DMS153 treated with DMSO at 0.1 percent for 48 hours (cell line): ENCODE results near the gene ITGB8.
"Not testable (repeated sequence)": the region's sequence is repeated elsewhere in the genome, so short reads cannot be mapped to it uniquely, and the experiment has no call there.

Experiments used
- DNase-seq: peaks from one replicate; lab custom pipeline; 2025; ENCODE audit not compliant: unreplicated experiment; lab: John Stamatoyannopoulos, UW

ITGB8 gene

GRCh38 chr7:20376796-20377195 lies 46.1 kb downstream of the ITGB8 start:
- no peak for DNase-seq

- DNase-seq = no peak
Observed at GRCh38 chr7:20381406-20382034, 50.8 kb downstream of the ITGB8 start.

GRCh38 chr7:20383351-20383750 lies 52.7 kb downstream of the ITGB8 start:
- DNase-seq = no peak

DNA sequence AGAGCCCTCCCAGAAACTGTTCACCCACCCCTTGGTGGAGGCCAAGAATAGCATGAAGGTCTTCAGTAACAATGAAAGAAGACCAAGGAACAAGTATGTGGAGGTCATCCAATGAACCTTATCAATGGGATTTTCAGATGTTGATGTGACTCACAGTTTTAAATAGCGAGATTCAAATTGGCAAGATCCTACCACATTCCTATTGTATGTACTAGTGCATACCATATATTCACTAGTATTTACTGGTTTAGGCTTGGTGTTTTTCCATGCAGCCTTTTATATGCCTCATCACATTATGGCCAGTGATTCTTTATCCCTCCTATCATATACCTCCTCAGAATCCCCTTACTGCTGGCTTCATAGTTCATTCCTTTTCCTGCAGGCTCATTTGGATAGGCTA lies 54.4 kb downstream of the ITGB8 start:
- DNase-seq = no peak

DNA sequence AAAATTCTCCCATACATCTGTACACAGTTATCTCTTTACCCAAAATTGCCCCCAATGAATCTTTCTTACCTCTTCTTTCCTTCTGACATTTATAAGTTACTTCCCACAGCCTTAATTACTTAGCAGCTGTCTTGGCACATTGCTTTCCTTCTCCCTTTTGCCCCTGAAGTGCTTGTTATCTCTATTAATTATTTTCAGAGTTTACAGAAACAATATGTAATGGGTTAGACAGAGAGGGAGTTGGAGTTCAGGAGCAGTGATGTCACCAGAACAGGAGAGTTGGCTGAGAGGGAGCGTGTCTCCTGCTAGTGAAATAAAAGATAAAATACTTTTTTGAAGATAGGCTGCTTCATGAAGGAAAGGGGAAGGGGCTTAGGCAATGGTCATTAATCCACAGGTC lies 57.4 kb downstream of the ITGB8 start:
- no peak for DNase-seq

- DNase-seq = not testable (repeated sequence)
Observed at GRCh38 chr7:20389192-20389591, 58.5 kb downstream of the ITGB8 start.

DNA sequence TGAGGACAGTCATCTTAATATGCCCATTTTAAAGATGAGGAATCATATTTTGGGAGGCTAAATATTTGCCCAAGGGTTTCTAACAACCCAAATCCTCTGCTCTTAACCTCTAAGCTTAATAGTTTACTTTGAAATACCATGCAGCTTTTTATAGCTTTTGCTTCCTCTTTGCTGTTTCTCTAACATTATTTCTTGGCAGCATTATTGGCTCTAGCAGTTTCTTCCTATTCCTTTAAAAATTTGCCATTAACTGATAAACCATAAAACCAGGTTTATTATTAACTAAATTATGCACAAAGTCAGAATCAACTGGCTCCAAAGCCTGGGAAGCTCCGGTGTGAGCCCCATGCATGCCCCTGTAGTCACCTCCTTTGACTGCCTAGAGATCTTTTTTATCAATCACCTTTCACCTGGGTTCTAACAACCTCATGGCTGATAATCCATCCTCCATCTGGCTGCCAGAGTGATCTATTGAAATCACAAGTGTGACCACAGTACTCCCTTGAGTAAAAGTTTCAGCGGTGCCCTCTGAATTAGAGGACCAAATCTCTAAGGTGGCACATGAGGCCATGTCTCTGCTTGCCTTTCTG lies 62.4 kb downstream of the ITGB8 start:
- no peak for DNase-seq

DNA sequence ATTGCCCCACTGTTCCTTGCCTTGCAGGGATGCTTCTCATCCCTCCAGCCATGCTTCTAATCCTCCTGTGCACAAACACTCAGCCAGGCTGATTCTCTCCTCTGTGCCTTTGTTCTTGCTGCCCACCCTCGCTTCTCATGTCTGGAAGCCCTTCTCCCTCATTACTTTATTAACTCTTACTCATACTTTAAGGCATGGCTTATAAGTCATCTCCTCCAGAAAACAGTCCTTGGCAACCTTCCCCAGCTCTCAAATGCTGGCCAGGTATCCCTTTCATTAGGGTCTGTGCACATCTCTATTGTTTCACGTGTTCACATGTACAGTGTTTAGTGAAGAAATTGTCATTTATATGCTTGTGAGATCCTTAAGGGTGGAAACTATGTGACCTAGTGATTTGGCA lies 62.9 kb downstream of the ITGB8 start:
- no peak for DNase-seq

- DNase-seq = no peak
Observed at GRCh38 chr7:20394284-20394683, 63.6 kb downstream of the ITGB8 start.

GRCh38 chr7:20395104-20395503 lies 64.4 kb downstream of the ITGB8 start:
- no peak for DNase-seq

- no peak for DNase-seq
Observed at GRCh38 chr7:20395511-20395910, 64.8 kb downstream of the ITGB8 start.

DNA sequence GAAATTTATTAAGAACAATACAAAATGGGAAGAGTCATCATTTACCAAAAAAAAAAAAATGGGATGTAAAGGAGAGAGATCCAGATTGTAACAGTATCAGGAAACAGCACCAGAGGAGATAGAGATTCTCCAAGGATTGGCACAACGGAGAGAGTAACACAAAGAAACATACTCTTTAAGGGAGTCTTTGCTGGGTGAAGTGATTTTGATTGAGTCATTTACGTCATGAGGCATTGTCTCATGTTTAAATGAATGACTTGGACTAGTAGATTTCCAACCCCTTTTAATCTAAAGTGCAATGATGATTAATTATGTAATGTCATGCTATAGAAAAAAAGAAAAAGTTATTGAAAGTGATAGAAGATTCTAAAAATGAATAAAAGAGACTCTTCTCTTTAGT lies 68.8 kb downstream of the ITGB8 start:
- no peak for DNase-seq

GRCh38 chr7:20401861-20402746 lies 71.4 kb downstream of the ITGB8 start:
- DNase-seq = no peak

GRCh38 chr7:20402747-20403230 lies 72.1 kb downstream of the ITGB8 start:
- DNase-seq = no peak

- no peak for DNase-seq
Observed at GRCh38 chr7:20403331-20403730, 72.6 kb downstream of the ITGB8 start.

- no peak for DNase-seq
Observed at GRCh38 chr7:20404320-20404719, 73.6 kb downstream of the ITGB8 start.

- peak; percentile 96 for DNase-seq
Observed at GRCh38 chr7:20407585-20408466, 77.1 kb downstream of the ITGB8 start.

DNA sequence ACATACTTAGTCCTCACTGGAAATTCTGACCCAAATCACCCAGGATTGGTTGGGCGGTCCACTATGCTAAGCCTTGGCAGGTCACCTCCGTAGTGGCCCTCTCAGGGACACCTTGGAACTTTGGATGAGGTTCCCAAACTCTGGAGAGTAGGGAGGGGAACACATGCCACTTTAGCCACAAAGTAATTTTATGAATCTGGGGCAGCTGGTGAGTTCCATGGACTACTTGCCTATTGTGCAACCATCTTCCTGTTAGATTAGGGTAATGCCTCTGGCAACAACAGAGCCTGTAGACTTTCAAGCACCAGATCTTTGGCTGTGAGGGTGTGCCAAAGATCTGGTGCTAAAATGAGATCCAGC lies 77.7 kb downstream of the ITGB8 start:
- no peak for DNase-seq

GRCh38 chr7:20409961-20410360 lies 79.3 kb downstream of the ITGB8 start:
- no peak for DNase-seq

- DNase-seq = no peak
Observed at GRCh38 chr7:20411372-20411771, 80.7 kb downstream of the ITGB8 start.

DNA sequence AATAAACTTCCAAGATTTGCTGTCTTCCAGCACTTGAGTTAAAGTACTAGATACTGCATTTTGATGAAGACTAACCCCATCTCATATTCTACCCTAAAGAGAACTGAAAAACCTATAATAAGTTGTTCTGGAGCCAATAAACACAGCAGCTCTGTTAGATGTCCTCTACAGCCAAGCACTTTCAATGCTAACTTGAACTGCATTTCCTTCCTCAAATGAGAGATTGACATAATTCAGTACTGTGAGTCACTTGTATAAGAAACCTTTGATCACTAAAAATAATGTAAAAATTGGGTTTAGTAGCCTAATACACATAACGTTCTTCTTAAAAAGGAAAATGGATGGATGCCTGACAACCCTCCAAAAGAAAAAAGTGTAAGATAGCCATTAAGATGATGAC lies 81.3 kb downstream of the ITGB8 start:
- no peak for DNase-seq
